SK-N-SH (cell line): ENCODE results near the gene STYXL1. TPM values are rescaled to one million over a fixed set of nuclear protein-coding genes. Genes with fewer than 3 reads are reported as not detected.

Experiments used
- CTCF ChIA-PET: fragments of 300-600, 350-600 bp; formaldehyde crosslinking; extraction: SDS; loops from one replicate; lab custom pipeline; 2021; lab: Yijun Ruan, JAX
- POLR2A ChIA-PET: fragments of 350-600 bp; sonication (Branson Sonifier 250); formaldehyde crosslinking; extraction: SDS; loops from one replicate; lab custom pipeline; 2020; ENCODE audit warnings: antibody characterized with exemption, inconsistent platforms; lab: Yijun Ruan, JAX
- DNase-seq: peaks from one replicate; pipeline ENCODE4 v3.0.0; 2012
- H2AFZ ChIP-seq: fragments of 200-600 bp; sonication (generic); 2 replicates; pipeline ENCODE4 v1.8.1; 2016; ENCODE audit warnings: antibody characterized with exemption, mild to moderate bottlenecking, low read depth
- H3F3A ChIP-seq: fragments of 200-600 bp; sonication (generic); replicated peaks from 2 replicates; pipeline ENCODE3; 2016; ENCODE audit warnings: antibody characterized with exemption, mild to moderate bottlenecking; ENCODE audit not compliant: insufficient read depth
- H3K27ac ChIP-seq, 2 experiments: fragments of 200-500 bp in 1 of 2; fragments of 200-600 bp in 1 of 2; sonication (Bioruptor generic) in 1 of 2; sonication (generic), shearing (Covaris generic) in 1 of 2; 2 replicates each; pipeline versions ENCODE4 v1.5.1 to v1.6.1; 2014 to 2016; ENCODE audit warnings: low read depth in 2 of 2, inconsistent platforms in 1 of 2, low read length in 1 of 2, mild to moderate bottlenecking in 1 of 2, mixed read lengths in 1 of 2
- H3K27me3 ChIP-seq: fragments of 200-600 bp; sonication (generic), shearing (Covaris generic); 2 replicates; pipeline ENCODE4 v1.6.1; 2016; ENCODE audit warnings: mixed run types; ENCODE audit not compliant: insufficient read depth
- H3K36me3 ChIP-seq, 2 experiments: fragments of 200-500 bp in 1 of 2; fragments of 200-600 bp in 1 of 2; sonication (Bioruptor generic) in 1 of 2; sonication (generic) in 1 of 2; replicated peaks in 1 of 2; 2 replicates each; pipeline versions ENCODE3 to v1.5.1; 2014 to 2016; ENCODE audit warnings: low read length in 1 of 2, mild to moderate bottlenecking in 1 of 2; ENCODE audit not compliant: insufficient read depth in 2 of 2, control insufficient read depth in 1 of 2
- H3K4me1 ChIP-seq, 2 experiments: fragments of 200-500 bp in 1 of 2; fragments of 200-600 bp in 1 of 2; sonication (Bioruptor generic) in 1 of 2; sonication (generic), shearing (Covaris generic) in 1 of 2; 2 replicates each; pipeline versions ENCODE4 v1.5.1 to v1.6.1; 2014 to 2016; ENCODE audit warnings: low read depth in 1 of 2, low read length in 1 of 2, mixed run types in 1 of 2; ENCODE audit not compliant: insufficient read depth in 2 of 2, control insufficient read depth in 1 of 2
- H3K4me2 ChIP-seq: fragments of 200-600 bp; sonication (generic), shearing (Covaris generic); 2 replicates; pipeline ENCODE4 v1.6.1; 2017; ENCODE audit warnings: mixed run types
- H3K4me3 ChIP-seq, 2 experiments: fragments of 200-500 bp in 1 of 2; fragments of 200-600 bp in 1 of 2; sonication (Bioruptor generic) in 1 of 2; sonication (generic), shearing (Covaris generic) in 1 of 2; 2 replicates each; pipeline versions ENCODE4 v1.5.1 to v1.8.1; 2014 to 2016; ENCODE audit warnings: low read depth in 2 of 2, inconsistent platforms in 1 of 2, low read length in 1 of 2, mild to moderate bottlenecking in 1 of 2, mixed read lengths in 1 of 2, moderate library complexity in 1 of 2
- H3K79me2 ChIP-seq: fragments of 200-600 bp; sonication (generic); 2 replicates; pipeline ENCODE4 v1.8.1; 2017; ENCODE audit warnings: mild to moderate bottlenecking; ENCODE audit not compliant: insufficient read depth
- H3K9ac ChIP-seq: fragments of 200-600 bp; sonication (generic); 2 replicates; pipeline ENCODE4 v1.6.1; 2017; ENCODE audit warnings: mixed run types
- H3K9me2 ChIP-seq: fragments of 200-600 bp; sonication (generic); 2 replicates; pipeline ENCODE4 v1.6.1; 2017; ENCODE audit warnings: mixed run types
- H3K9me3 ChIP-seq: fragments of 200-600 bp; sonication (generic); 2 replicates; pipeline ENCODE4 v1.6.1; 2017; ENCODE audit warnings: mixed run types, mild to moderate bottlenecking, moderate library complexity
- H4K20me1 ChIP-seq: fragments of 200-600 bp; sonication (generic); 2 replicates; pipeline ENCODE4 v1.6.1; 2017; ENCODE audit warnings: mild to moderate bottlenecking, mixed run types; ENCODE audit not compliant: insufficient read depth
- FOSL2 ChIP-seq: IDR thresholded peaks from 2 replicates; pipeline ENCODE4 v1.4.0; 2012; ENCODE audit warnings: low read depth, mild to moderate bottlenecking, moderate library complexity, borderline replicate concordance
- FOXJ3 ChIP-seq: sonication (generic); formaldehyde crosslinking; IDR thresholded peaks from 2 replicates; pipeline ENCODE4 v1.5.1; 2020; ENCODE audit warnings: mild to moderate bottlenecking, missing genetic modification reagents
- GATA2 ChIP-seq: sonication (generic); formaldehyde crosslinking; IDR thresholded peaks from 2 replicates; pipeline ENCODE4 v1.5.0; 2020; ENCODE audit warnings: mild to moderate bottlenecking, missing genetic modification reagents
- NRF1 ChIP-seq: IDR thresholded peaks from 2 replicates; pipeline ENCODE4 v1.6.1; 2012; ENCODE audit warnings: low read depth, mild to moderate bottlenecking, low read length
- RFX5 ChIP-seq: IDR thresholded peaks from 2 replicates; pipeline ENCODE4 v1.6.1; 2012; ENCODE audit warnings: mild to moderate bottlenecking, improper control_type of control experiment, low read length
- WGBS: methylation state at CpG from one replicate; pipeline ENCODE4 v1.1.6; 2017; ENCODE audit warnings: low lambda C conversion rate; 5-methylcytosine and 5-hydroxymethylcytosine counted together
- polyA plus RNA-seq, 3 experiments: library from polyadenylated mRNA; depleted of rRNA; stranded (reverse); fragments of >200 nt; gene quantifications; 2 replicates each; pipeline ENCODE4 v1.2.3, GENCODE V29; 2012
- TF ChIP-seq, protein P1 (sequence below): IDR thresholded peaks from 2 replicates; pipeline ENCODE4 v1.6.1; 2012; ENCODE audit warnings: mild to moderate bottlenecking, low read depth, low read length, moderate library complexity
- TF ChIP-seq, protein P2 (sequence below): IDR thresholded peaks from 2 replicates; pipeline ENCODE4; 2012
- TF ChIP-seq, protein P3 (sequence below): fragments of 150-350 bp; IDR thresholded peaks from 2 replicates; pipeline ENCODE4 v1.6.1; 2016; ENCODE audit warnings: mild to moderate bottlenecking, low read depth, low read length
- TF ChIP-seq, protein P4 (sequence below): IDR thresholded peaks from 2 replicates; pipeline ENCODE4 v1.4.0; 2012; ENCODE audit warnings: low read depth

Gene STYXL1
- polyA plus RNA-seq, 1 of the 3 experiments (the other 2 are of a cell fraction) = 86.6 TPM

DNA sequence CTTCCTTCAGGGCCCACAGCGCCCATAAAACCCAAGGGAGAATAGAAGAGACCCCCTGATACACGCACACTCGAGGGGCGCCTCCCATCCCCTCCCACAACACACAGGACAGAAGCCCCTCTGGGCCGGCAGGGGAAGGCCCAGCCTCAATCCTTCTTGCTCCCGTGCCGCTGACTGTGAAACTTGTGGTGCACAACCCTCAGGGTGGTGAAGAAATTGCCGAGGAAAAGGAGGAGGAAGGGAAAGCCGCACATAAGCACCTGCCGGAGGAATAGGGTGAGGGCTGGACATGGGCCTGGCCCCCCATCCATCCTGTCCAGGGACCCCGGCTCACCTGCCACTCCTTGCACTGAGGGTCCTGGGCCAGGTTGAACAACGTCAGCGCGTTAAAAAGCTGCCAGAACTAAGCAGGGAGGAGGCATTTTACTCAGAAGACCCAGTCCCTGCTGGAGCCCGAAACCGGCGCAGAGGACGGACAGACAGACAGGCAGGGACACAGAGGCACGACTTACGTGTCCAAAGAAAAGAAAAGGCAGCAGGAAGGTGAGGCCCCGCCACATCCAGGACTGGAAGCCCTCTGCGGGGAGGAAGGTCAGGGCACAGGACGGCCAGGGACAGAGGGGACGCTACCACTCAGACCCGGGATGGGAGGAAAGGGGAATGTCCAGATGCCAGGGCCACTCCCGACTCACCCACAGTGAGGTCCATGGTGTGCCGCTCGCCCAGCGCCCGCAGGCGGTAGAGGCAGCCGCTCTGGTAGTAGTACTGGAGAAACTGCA, 60.6 kb downstream of the STYXL1 start (continued):
- TF ChIP-seq, protein P1, sequence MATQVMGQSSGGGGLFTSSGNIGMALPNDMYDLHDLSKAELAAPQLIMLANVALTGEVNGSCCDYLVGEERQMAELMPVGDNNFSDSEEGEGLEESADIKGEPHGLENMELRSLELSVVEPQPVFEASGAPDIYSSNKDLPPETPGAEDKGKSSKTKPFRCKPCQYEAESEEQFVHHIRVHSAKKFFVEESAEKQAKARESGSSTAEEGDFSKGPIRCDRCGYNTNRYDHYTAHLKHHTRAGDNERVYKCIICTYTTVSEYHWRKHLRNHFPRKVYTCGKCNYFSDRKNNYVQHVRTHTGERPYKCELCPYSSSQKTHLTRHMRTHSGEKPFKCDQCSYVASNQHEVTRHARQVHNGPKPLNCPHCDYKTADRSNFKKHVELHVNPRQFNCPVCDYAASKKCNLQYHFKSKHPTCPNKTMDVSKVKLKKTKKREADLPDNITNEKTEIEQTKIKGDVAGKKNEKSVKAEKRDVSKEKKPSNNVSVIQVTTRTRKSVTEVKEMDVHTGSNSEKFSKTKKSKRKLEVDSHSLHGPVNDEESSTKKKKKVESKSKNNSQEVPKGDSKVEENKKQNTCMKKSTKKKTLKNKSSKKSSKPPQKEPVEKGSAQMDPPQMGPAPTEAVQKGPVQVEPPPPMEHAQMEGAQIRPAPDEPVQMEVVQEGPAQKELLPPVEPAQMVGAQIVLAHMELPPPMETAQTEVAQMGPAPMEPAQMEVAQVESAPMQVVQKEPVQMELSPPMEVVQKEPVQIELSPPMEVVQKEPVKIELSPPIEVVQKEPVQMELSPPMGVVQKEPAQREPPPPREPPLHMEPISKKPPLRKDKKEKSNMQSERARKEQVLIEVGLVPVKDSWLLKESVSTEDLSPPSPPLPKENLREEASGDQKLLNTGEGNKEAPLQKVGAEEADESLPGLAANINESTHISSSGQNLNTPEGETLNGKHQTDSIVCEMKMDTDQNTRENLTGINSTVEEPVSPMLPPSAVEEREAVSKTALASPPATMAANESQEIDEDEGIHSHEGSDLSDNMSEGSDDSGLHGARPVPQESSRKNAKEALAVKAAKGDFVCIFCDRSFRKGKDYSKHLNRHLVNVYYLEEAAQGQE = no peak
- TF ChIP-seq FOSL2 (no peak), NRF1 (no peak), FOXJ3 (no peak), GATA2 (no peak)
- TF ChIP-seq, protein P2, sequence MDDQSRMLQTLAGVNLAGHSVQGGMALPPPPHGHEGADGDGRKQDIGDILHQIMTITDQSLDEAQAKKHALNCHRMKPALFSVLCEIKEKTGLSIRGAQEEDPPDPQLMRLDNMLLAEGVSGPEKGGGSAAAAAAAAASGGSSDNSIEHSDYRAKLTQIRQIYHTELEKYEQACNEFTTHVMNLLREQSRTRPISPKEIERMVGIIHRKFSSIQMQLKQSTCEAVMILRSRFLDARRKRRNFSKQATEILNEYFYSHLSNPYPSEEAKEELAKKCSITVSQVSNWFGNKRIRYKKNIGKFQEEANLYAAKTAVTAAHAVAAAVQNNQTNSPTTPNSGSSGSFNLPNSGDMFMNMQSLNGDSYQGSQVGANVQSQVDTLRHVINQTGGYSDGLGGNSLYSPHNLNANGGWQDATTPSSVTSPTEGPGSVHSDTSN = no peak
- TF ChIP-seq, protein P3, sequence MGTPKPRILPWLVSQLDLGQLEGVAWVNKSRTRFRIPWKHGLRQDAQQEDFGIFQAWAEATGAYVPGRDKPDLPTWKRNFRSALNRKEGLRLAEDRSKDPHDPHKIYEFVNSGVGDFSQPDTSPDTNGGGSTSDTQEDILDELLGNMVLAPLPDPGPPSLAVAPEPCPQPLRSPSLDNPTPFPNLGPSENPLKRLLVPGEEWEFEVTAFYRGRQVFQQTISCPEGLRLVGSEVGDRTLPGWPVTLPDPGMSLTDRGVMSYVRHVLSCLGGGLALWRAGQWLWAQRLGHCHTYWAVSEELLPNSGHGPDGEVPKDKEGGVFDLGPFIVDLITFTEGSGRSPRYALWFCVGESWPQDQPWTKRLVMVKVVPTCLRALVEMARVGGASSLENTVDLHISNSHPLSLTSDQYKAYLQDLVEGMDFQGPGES = no peak

DNA sequence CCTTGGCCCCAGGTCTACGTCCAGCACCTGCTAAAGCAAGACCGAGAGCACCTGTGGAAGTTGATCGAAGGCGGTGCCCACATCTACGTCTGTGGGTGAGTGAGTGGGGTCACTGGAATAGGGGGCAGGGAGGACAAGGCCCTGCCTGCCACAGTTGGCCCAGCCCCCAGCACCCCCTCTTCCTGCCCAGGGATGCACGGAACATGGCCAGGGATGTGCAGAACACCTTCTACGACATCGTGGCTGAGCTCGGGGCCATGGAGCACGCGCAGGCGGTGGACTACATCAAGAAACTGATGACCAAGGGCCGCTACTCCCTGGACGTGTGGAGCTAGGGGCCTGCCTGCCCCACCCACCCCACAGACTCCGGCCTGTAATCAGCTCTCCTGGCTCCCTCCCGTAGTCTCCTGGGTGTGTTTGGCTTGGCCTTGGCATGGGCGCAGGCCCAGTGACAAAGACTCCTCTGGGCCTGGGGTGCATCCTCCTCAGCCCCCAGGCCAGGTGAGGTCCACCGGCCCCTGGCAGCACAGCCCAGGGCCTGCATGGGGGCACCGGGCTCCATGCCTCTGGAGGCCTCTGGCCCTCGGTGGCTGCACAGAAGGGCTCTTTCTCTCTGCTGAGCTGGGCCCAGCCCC, 61.5 kb downstream of the STYXL1 start:
- Histone ChIP-seq H3K9me2 (no peaks in the 10 kb centered on the region), H3K4me2 (no peak overlapping the region), H3K79me2 (no peaks in the 10 kb centered on the region), H3K27ac (no peak overlapping the region), H3K27me3 (no peaks in the 10 kb centered on the region), H3K9me3 (no peaks in the 10 kb centered on the region), H3K4me3 (no peak overlapping the region), H2AFZ (no peak overlapping the region), H3K9ac (no peak overlapping the region)
- TF ChIP-seq RFX5 = no peak
- TF ChIP-seq, protein P2 = no peak
- TF ChIP-seq, protein P4, sequence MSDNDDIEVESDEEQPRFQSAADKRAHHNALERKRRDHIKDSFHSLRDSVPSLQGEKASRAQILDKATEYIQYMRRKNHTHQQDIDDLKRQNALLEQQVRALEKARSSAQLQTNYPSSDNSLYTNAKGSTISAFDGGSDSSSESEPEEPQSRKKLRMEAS = no peak
- no peak for TF ChIP-seq FOSL2
- no peak for TF ChIP-seq GATA2
- TF ChIP-seq, all 33 proteins: peak for 0
- 93% methylated on average over 15 of the region's 20 CpGs for WGBS
- peaks cover 0 to 13% of the 10 kb centered on the region in 2 experiments; a peak in 1 of 4 replicates for H3K4me1 ChIP-seq
- peaks cover 13 to 58% of the 10 kb centered on the region in 2 experiments for H3K36me3 ChIP-seq
- peak; percentile 37 for DNase-seq
- no peaks in the 10 kb centered on the region for H3F3A ChIP-seq
- no peaks in the 10 kb centered on the region for H4K20me1 ChIP-seq
- CTCF ChIA-PET = interaction anchor here (1.2 kb wide), 1 partner anchor 11 kb away, joined by 4 read pairs; no protein-coding TSS in a partner anchor
- POLR2A ChIA-PET = no interaction called here
